Right lobe of liver (tissue), 4 donors: ENCODE results near the gene PHF11.

Experiments used
- POLR2A ChIP-seq: fragments of 450-650 bp; IDR thresholded peaks from one replicate; pipeline ENCODE4 v1.6.1; 2017; ENCODE audit warnings: antibody characterized with exemption, mild to moderate bottlenecking
- TF ChIP-seq, protein P1 (sequence below), 4 donors: fragments of 200-600 bp in 3 of 4; fragments of 450-650 bp in 1 of 4; IDR thresholded peaks; one replicate each; pipeline versions ENCODE4 v1.5.1 to v1.8.0; 2016 to 2022; ENCODE audit warnings: antibody characterized with exemption in 4 of 4, mild to moderate bottlenecking in 2 of 4
- donor health status: DM: no; HTN: no; CAD: no.
- donor health status: DM: no; HTN: no; CAD: no.
- donor health status: DM: no; HTN: yes; CAD: no.

DNA sequence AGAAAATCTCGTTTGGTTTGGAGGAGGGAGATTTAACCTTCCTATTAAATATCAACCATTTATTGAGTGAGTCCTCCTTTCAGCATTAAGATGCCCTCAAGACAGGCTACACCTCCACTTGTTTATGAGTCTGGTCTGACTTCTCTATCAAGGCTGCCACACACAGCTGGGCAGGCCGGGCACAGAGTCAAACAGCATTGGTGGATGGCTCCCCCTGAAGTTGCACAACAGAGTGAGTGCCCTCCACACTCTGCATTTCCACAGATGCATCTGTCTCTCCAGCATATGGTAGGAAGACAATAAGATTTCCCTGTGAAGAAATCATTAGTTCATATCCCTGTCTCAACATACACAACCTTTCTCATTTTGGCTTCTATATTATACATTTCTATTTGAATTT is 31.4 kb downstream of the PHF11 start:
- no peak for TF ChIP-seq POLR2A
- TF ChIP-seq, protein P1, sequence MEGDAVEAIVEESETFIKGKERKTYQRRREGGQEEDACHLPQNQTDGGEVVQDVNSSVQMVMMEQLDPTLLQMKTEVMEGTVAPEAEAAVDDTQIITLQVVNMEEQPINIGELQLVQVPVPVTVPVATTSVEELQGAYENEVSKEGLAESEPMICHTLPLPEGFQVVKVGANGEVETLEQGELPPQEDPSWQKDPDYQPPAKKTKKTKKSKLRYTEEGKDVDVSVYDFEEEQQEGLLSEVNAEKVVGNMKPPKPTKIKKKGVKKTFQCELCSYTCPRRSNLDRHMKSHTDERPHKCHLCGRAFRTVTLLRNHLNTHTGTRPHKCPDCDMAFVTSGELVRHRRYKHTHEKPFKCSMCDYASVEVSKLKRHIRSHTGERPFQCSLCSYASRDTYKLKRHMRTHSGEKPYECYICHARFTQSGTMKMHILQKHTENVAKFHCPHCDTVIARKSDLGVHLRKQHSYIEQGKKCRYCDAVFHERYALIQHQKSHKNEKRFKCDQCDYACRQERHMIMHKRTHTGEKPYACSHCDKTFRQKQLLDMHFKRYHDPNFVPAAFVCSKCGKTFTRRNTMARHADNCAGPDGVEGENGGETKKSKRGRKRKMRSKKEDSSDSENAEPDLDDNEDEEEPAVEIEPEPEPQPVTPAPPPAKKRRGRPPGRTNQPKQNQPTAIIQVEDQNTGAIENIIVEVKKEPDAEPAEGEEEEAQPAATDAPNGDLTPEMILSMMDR (IDR thresholded peaks at IDR 0.05): no peak
